Esophagus squamous epithelium (tissue), 5 donors: Measurements from ENCODE around the gene FAM171A2. TPM values are rescaled to one million over a fixed set of nuclear protein-coding genes. Genes with fewer than 3 reads are reported as not detected.
A peak's percentile ranks its signal among the peaks of the same experiment; 100 is the strongest.

ENCODE experiments used
- DNase-seq: peaks from one replicate; lab custom pipeline; 2025; lab: John Stamatoyannopoulos, UW
- H3K27ac ChIP-seq, 4 donors: fragments of 200-600 bp; sonication (generic); one replicate each; pipeline ENCODE4 v1.5.1; 2016 to 2019; ENCODE audit warnings: mild to moderate bottlenecking in 1 of 4
- H3K27me3 ChIP-seq, 4 donors: fragments of 200-600 bp; sonication (generic); 1 replicate in 3 of 4; 2 replicates in 1 of 4; pipeline versions ENCODE4 v1.5.1 to v1.6.0; 2017 to 2021; ENCODE audit warnings: antibody characterized with exemption in 1 of 4
- H3K36me3 ChIP-seq, 3 donors: fragments of 200-600 bp; sonication (generic); one replicate each; pipeline ENCODE4 v1.5.1; 2016 to 2019
- H3K4me1 ChIP-seq, 3 donors: fragments of 200-600 bp; sonication (generic); one replicate each; pipeline ENCODE4 v1.5.1; 2017 to 2019
- H3K4me3 ChIP-seq, 4 donors: fragments of 200-600 bp; sonication (generic); 1 replicate in 3 of 4; 2 replicates in 1 of 4; pipeline ENCODE4 v1.5.1; 2016 to 2019; ENCODE audit warnings: mild to moderate bottlenecking in 2 of 4, moderate library complexity in 1 of 4
- H3K9me3 ChIP-seq, 3 donors: fragments of 200-600 bp; sonication (generic); one replicate each; pipeline ENCODE4 v1.5.1; 2016 to 2019
- CTCF ChIP-seq, 6 experiments: fragments of 450-650 bp in 4 of 6; fragments of 200-600 bp in 2 of 6; sonication (generic) in 2 of 6; IDR thresholded peaks; one replicate each; pipeline ENCODE4 v1.5.1; 2016 to 2019; ENCODE audit warnings: antibody characterized with exemption in 6 of 6, mild to moderate bottlenecking in 4 of 6, moderate library complexity in 4 of 6
- POLR2A ChIP-seq, 4 donors: fragments of 450-650 bp; IDR thresholded peaks; one replicate each; pipeline ENCODE4 v1.6.1; 2017; ENCODE audit warnings: antibody characterized with exemption in 4 of 4, mild to moderate bottlenecking in 4 of 4, moderate library complexity in 3 of 4
- WGBS, 2 donors: methylation state at CpG; one replicate each; pipeline ENCODE4 v1.1.5; 2018; 5-methylcytosine and 5-hydroxymethylcytosine counted together
- intact Hi-C: fragments of 100-400 bp; cut with DNase I; formaldehyde crosslinking; loops from one replicate; pipeline ENCODE4 v1.15.0; 2022
- total RNA-seq, 4 donors: library from RNA; depleted of rRNA; stranded (reverse); fragments of >200 nt; gene quantifications; one replicate each; pipeline ENCODE4 v1.1.0, GENCODE V29; 2016
- donor health status: DM: yes; HTN: yes; CAD: no.

FAM171A2 gene
- total RNA-seq, 4 donors from 2014 or later: 0.35 to 17.4 (median 3.2) TPM

- WGBS, 2 donors: 0% methylated on average over 2 of the region's 45 CpGs; no CpG with 5 or more reads in 1 of the 2 donors
- no peaks in the 10 kb centered on the region for H3K9me3 ChIP-seq
- intact Hi-C loops: no loop called here
- TF ChIP-seq CTCF (IDR thresholded peaks at IDR 0.05) (no peak), POLR2A (IDR thresholded peaks at IDR 0.05) (no peak)
- no peak for DNase-seq
- H3K4me1 ChIP-seq: peaks cover 3 to 53% (median 14%) of the 10 kb centered on the region in 3 donors
- peaks cover 0 to 15% (median 0%) of the 10 kb centered on the region in 4 donors for H3K27me3 ChIP-seq
- H3K27ac ChIP-seq: peak overlapping the region in 3 of 4 donors; percentile 45 to 58 (median 48)
- no peaks in the 10 kb centered on the region for H3K36me3 ChIP-seq
- H3K4me3 ChIP-seq: peak overlapping the region; percentile 64 to 84 (median 72)
These were observed 572 bp downstream of the FAM171A2 start for GRCh38 chr17:44362949-44363612.

GRCh38 chr17:44362459-44362948 is 1.1 kb downstream of the FAM171A2 start:
- WGBS, 2 donors: 7 to 20% methylated on average over 1 to 3 of the region's 11 CpGs
- Histone ChIP-seq H3K4me3 (peak overlapping the region in 3 of 4 donors; percentile 64 to 84 (median 66)), H3K27me3 (peaks cover 0 to 15% (median 0%) of the 10 kb centered on the region in 4 donors), H3K4me1 (peaks cover 3 to 47% (median 14%) of the 10 kb centered on the region in 3 donors), H3K9me3 (no peaks in the 10 kb centered on the region), H3K36me3 (no peaks in the 10 kb centered on the region), H3K27ac (no peak overlapping the region)
- intact Hi-C loops: no loop called here
- DNase-seq: no peak
- TF ChIP-seq POLR2A (IDR thresholded peaks at IDR 0.05) (no peak), CTCF (IDR thresholded peaks at IDR 0.05) (no peak)

GRCh38 chr17:44361292-44362260 is 2.1 kb downstream of the FAM171A2 start:
- Histone ChIP-seq H3K27ac (no peak overlapping the region), H3K9me3 (no peaks in the 10 kb centered on the region), H3K27me3 (peaks cover 0 to 15% (median 0%) of the 10 kb centered on the region in 4 donors), H3K4me3 (no peak overlapping the region), H3K36me3 (no peaks in the 10 kb centered on the region), H3K4me1 (peaks cover 3 to 38% (median 14%) of the 10 kb centered on the region in 3 donors)
- intact Hi-C loops: no loop called here
- no peak for TF ChIP-seq POLR2A (IDR thresholded peaks at IDR 0.05)
- TF ChIP-seq CTCF (IDR thresholded peaks at IDR 0.05): no peak
- DNase-seq: no peak
- WGBS, 2 donors: 54 to 58% methylated on average over 5 to 9 of the region's 11 CpGs

GRCh38 chr17:44360826-44361225 is 2.8 kb downstream of the FAM171A2 start:
- WGBS, 2 donors: 61 to 80% methylated on average over 1 to 3 of the region's 5 CpGs
- intact Hi-C loops: no loop called here
- Histone ChIP-seq H3K4me1 (peaks cover 3 to 34% (median 14%) of the 10 kb centered on the region in 3 donors), H3K36me3 (no peaks in the 10 kb centered on the region), H3K27ac (no peak overlapping the region), H3K4me3 (no peak overlapping the region), H3K9me3 (no peaks in the 10 kb centered on the region), H3K27me3 (peaks cover 0 to 15% (median 0%) of the 10 kb centered on the region in 4 donors)
- DNase-seq: no peak
- TF ChIP-seq CTCF (IDR thresholded peaks at IDR 0.05) (no peak), POLR2A (IDR thresholded peaks at IDR 0.05) (no peak)
